ENCODE results near the gene HOXB4.

GRCh38 chr17:48552466-48553189 is 25.5 kb downstream of the HOXB4 start:
- TF ChIP-seq, protein P1, sequence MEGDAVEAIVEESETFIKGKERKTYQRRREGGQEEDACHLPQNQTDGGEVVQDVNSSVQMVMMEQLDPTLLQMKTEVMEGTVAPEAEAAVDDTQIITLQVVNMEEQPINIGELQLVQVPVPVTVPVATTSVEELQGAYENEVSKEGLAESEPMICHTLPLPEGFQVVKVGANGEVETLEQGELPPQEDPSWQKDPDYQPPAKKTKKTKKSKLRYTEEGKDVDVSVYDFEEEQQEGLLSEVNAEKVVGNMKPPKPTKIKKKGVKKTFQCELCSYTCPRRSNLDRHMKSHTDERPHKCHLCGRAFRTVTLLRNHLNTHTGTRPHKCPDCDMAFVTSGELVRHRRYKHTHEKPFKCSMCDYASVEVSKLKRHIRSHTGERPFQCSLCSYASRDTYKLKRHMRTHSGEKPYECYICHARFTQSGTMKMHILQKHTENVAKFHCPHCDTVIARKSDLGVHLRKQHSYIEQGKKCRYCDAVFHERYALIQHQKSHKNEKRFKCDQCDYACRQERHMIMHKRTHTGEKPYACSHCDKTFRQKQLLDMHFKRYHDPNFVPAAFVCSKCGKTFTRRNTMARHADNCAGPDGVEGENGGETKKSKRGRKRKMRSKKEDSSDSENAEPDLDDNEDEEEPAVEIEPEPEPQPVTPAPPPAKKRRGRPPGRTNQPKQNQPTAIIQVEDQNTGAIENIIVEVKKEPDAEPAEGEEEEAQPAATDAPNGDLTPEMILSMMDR (IDR thresholded peaks at IDR 0.05): no peak
- TF ChIP-seq POLR2A (IDR thresholded peaks at IDR 0.05): no peak

Data from lower leg skin (tissue), 3 donors.